OCI-LY3 (cell line): ENCODE results near the gene FLNC.

Experiments used
- EZH2phosphoT487 ChIP-seq: fragments of 200-600 bp; shearing (Covaris generic); IDR thresholded peaks from 2 replicates; pipeline ENCODE4 v1.6.1; 2018; ENCODE audit warnings: antibody characterized with exemption, mixed run types, low read depth
- TF ChIP-seq, protein P1 (sequence below): fragments of 200-600, 300-600 bp; sonication (generic); IDR thresholded peaks from 2 replicates; pipeline ENCODE4 v1.5.1; 2014; ENCODE audit warnings: antibody characterized with exemption, low read length, low read depth

DNA sequence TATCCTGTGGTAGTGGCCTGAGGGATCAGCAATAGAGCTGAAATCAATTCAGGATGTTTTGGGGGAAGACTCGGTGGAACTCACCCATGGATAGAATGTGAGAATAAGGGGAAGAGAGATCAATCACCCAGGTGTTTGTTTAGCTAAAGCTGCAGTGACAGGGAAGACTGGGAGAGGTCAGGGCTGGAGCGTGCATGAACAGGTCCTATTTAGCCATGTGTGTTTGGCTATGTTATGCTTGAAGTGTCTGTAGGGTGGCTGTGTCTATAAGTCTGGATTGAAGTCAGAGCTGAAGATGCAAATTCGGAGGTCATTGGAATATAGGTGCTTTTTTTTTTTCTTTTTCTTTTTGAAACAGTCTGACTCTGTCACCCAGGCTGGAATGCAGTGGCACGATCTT is 37.0 kb downstream of the FLNC start:
- TF ChIP-seq, protein P1, sequence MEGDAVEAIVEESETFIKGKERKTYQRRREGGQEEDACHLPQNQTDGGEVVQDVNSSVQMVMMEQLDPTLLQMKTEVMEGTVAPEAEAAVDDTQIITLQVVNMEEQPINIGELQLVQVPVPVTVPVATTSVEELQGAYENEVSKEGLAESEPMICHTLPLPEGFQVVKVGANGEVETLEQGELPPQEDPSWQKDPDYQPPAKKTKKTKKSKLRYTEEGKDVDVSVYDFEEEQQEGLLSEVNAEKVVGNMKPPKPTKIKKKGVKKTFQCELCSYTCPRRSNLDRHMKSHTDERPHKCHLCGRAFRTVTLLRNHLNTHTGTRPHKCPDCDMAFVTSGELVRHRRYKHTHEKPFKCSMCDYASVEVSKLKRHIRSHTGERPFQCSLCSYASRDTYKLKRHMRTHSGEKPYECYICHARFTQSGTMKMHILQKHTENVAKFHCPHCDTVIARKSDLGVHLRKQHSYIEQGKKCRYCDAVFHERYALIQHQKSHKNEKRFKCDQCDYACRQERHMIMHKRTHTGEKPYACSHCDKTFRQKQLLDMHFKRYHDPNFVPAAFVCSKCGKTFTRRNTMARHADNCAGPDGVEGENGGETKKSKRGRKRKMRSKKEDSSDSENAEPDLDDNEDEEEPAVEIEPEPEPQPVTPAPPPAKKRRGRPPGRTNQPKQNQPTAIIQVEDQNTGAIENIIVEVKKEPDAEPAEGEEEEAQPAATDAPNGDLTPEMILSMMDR, result no peak
- TF ChIP-seq EZH2phosphoT487, result no peak
